Prostate gland (tissue), 2 donors: ENCODE data around the gene GSTT2.
"Not testable (repeated sequence)": the region's sequence is repeated elsewhere in the genome, so short reads cannot be mapped to it uniquely, and the experiment has no call there.

ENCODE experiments used
- CTCF ChIP-seq, 4 experiments: fragments of 200-600 bp in 2 of 4; fragments of 450-650 bp in 2 of 4; sonication (generic) in 2 of 4; IDR thresholded peaks; 1 replicate in 3 of 4; 2 replicates in 1 of 4; pipeline ENCODE4 v1.5.1; 2016 to 2019; ENCODE audit warnings: antibody characterized with exemption in 4 of 4, mild to moderate bottlenecking in 2 of 4, moderate library complexity in 2 of 4
- POLR2A ChIP-seq: fragments of 450-650 bp; IDR thresholded peaks from one replicate; pipeline ENCODE4 v1.6.1; 2016; ENCODE audit warnings: antibody characterized with exemption, mild to moderate bottlenecking
- POLR2AphosphoS5 ChIP-seq: sonication (generic); formaldehyde crosslinking; IDR thresholded peaks from one replicate; pipeline ENCODE4 v1.6.1; 2017; ENCODE audit warnings: antibody characterized with exemption

DNA sequence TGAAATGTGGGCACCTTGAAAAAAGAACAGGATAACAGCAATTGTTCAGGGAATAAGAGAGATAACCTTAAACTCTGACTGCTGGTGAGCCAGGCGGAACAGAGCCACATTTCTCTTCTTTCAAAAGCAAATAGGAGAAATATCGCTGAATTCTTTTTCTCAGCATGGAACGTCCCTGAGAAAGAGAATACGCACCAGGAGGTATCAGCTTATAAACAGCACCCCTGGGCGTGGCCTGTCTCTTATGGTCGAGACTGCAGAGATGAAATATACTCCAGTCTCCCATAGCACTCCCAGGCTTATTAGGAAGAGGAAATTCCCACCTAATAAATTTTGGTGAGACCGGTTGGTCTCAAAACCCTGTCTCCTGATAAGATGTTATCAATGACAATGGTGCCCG is 24.0 kb upstream of the GSTT2 start:
- TF ChIP-seq CTCF (IDR thresholded peaks at IDR 0.05); POLR2A; POLR2AphosphoS5: not testable (repeated sequence)
